ENCODE results near the gene CORO2A.
"Not testable (repeated sequence)": the region's sequence is repeated elsewhere in the genome, so short reads cannot be mapped to it uniquely, and the experiment has no call there.

DNA sequence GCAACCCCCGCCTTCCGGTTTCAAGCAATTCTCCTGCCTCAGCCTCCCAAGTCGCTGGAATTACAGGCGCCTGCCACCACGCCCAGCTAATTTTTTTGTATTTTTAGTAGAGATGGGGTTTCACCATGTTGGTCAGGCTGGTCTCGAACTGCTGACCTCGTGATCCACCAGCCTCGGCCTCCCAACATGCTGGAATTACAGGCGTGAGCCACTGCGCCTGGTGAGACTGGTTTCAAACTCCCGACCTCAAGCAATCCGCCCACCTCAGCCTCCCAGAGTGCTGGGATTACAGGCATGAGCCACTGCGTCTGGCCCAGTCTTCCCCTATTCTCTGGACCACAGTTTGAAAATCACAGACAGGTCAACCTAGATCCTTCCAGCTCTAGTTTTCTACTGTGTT lies 68.3 kb downstream of the CORO2A start:
- TF ChIP-seq, protein P1, sequence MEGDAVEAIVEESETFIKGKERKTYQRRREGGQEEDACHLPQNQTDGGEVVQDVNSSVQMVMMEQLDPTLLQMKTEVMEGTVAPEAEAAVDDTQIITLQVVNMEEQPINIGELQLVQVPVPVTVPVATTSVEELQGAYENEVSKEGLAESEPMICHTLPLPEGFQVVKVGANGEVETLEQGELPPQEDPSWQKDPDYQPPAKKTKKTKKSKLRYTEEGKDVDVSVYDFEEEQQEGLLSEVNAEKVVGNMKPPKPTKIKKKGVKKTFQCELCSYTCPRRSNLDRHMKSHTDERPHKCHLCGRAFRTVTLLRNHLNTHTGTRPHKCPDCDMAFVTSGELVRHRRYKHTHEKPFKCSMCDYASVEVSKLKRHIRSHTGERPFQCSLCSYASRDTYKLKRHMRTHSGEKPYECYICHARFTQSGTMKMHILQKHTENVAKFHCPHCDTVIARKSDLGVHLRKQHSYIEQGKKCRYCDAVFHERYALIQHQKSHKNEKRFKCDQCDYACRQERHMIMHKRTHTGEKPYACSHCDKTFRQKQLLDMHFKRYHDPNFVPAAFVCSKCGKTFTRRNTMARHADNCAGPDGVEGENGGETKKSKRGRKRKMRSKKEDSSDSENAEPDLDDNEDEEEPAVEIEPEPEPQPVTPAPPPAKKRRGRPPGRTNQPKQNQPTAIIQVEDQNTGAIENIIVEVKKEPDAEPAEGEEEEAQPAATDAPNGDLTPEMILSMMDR (IDR thresholded peaks at IDR 0.05): not testable (repeated sequence)
- TF ChIP-seq POLR2A (IDR thresholded peaks at IDR 0.05): not testable (repeated sequence)

Data from body of pancreas (tissue), 4 donors.